ENCODE measurements around the gene PADI3. TPM values are rescaled to one million over a fixed set of nuclear protein-coding genes. Genes with fewer than 3 reads are reported as not detected.

Gene PADI3
- total RNA-seq, 1 experiment from 2014 or later = 2.5 TPM

- no peak overlapping the region for H3K27ac ChIP-seq (ENCODE audit: insufficient read length, low read depth, low read length)
- H2BK5ac ChIP-seq (ENCODE audit: insufficient read length, low read length) = no peak overlapping the region
- no peak overlapping the region for H3K18ac ChIP-seq (ENCODE audit: insufficient read length, low read depth, low read length)
- Mint-ChIP-seq H3K4me1 (peaks cover 4 to 5% of the 10 kb centered on the region in 2 experiments; a peak in 2 of 4 replicates), H3K4me3 (no peak overlapping the region), H3K27ac (no peak overlapping the region), H3K9me3 (0 out of 5 replicates have a peak, but pooled peaks cover 0 to 2% of the 10 kb centered on the region in 2 experiments), H3K27me3 (ENCODE audit: low read depth) (peaks cover 1% of the 10 kb centered on the region; the same call in 1 of the 2 replicates), H3K36me3 (ENCODE audit: insufficient read depth in 1 of 3, low read depth in 3 of 3) (no peaks in the 10 kb centered on the region)
- no peak overlapping the region for H3K9ac ChIP-seq (ENCODE audit: extremely low read depth, insufficient read length, low read length)
- H3K9me3 ChIP-seq (ENCODE audit: control insufficient read depth, low read depth, low read length) = no peaks in the 10 kb centered on the region
- no peak overlapping the region for H3K14ac ChIP-seq (ENCODE audit: insufficient read depth, low read length)
- H2AK5ac ChIP-seq (ENCODE audit: insufficient read length, low read length) = no peak overlapping the region
- no peak overlapping the region for H3T11ph ChIP-seq (ENCODE audit: low read length)
- no peak overlapping the region for H4K5ac ChIP-seq (ENCODE audit: insufficient read length, low read depth, low read length)
- H3K4me1 ChIP-seq (ENCODE audit: insufficient read depth, low read length) = no peaks in the 10 kb centered on the region
- no peak overlapping the region for H4K8ac ChIP-seq (replicated peaks; ENCODE audit: insufficient read length, low read depth, low read length)
- H3K4me2 ChIP-seq (ENCODE audit: insufficient read depth, insufficient read length, low read length) = no peak overlapping the region
- no peak overlapping the region for H2BK120ac ChIP-seq (ENCODE audit: low read depth, low read length, poor library complexity, severe bottlenecking)
- no peak for DNase-seq
- no peak for TF ChIP-seq CTCF (conservative IDR thresholded peaks at IDR 0.05)
- no peaks in the 10 kb centered on the region for H4K20me1 ChIP-seq (ENCODE audit: control insufficient read depth, insufficient read depth, insufficient read length)
- H3K4ac ChIP-seq (ENCODE audit: low read depth, low read length) = no peak overlapping the region
- H3K79me2 ChIP-seq (ENCODE audit: insufficient read depth, low read length) = no peaks in the 10 kb centered on the region
- H2BK12ac ChIP-seq (ENCODE audit: insufficient read length, low read depth, low read length) = no peak overlapping the region
- H3K27me3 ChIP-seq (ENCODE audit: insufficient read depth, low read length) = no peaks in the 10 kb centered on the region
- no CpG with 5 or more reads among the region's 7 CpGs for WGBS (ENCODE audit: extremely low coverage, insufficient read length, low lambda C conversion rate)
- H3K23me2 ChIP-seq (ENCODE audit: insufficient read length, low read depth, low read length, poor library complexity, severe bottlenecking) = no peaks in the 10 kb centered on the region
- H3K79me1 ChIP-seq (ENCODE audit: insufficient read depth, low read depth, low read length, poor library complexity, severe bottlenecking) = no peaks in the 10 kb centered on the region
- H3K23ac ChIP-seq (ENCODE audit: insufficient read length, low read depth, low read length) = no peak overlapping the region
- H2AFZ ChIP-seq (ENCODE audit: low read length) = no peak overlapping the region
- no peak overlapping the region for H4K91ac ChIP-seq (ENCODE audit: insufficient read length, low read depth, low read length)
- no peak overlapping the region for H2BK20ac ChIP-seq (ENCODE audit: low read depth, low read length, poor library complexity, severe bottlenecking)
- H2BK15ac ChIP-seq (ENCODE audit: low read depth, low read length) = no peak overlapping the region
- no peak overlapping the region for H3K56ac ChIP-seq (ENCODE audit: insufficient read length, low read depth, low read length)
Measured at GRCh38 chr1:17292299-17293160, 43.6 kb downstream of the PADI3 start.

Measured in H9 (cell line).